T follicular helper cell (primary cell): ENCODE results near the gene AGO3.
A peak's percentile ranks its signal among the peaks of the same experiment; 100 is the strongest.
"Not testable (repeated sequence)": the region's sequence is repeated elsewhere in the genome, so short reads cannot be mapped to it uniquely, and the experiment has no call there.

Source experiments
- DNase-seq: peaks from one replicate; pipeline ENCODE4 v3.0.0-alpha.2; 2020; ENCODE audit warnings: low read depth

Gene AGO3

GRCh38 chr1:35925741-35926140, 5.2 kb upstream of the AGO3 start:
- no peak for DNase-seq

GRCh38 chr1:35927472-35927871, 3.4 kb upstream of the AGO3 start:
- no peak for DNase-seq

- DNase-seq: peak; percentile 17
These were observed 944 bp upstream of the AGO3 start for GRCh38 chr1:35929730-35930592.

GRCh38 chr1:35931446-35932157, 697 bp downstream of the AGO3 start:
- DNase-seq: no peak

GRCh38 chr1:35932158-35932636, 1.3 kb downstream of the AGO3 start:
- no peak for DNase-seq

- DNase-seq: no peak
These were observed 2.0 kb downstream of the AGO3 start for GRCh38 chr1:35932941-35933340.

GRCh38 chr1:35935442-35936388, 4.8 kb downstream of the AGO3 start:
- DNase-seq: no peak

GRCh38 chr1:35936838-35937237, 5.9 kb downstream of the AGO3 start:
- DNase-seq: no peak

GRCh38 chr1:35939484-35939883, 8.6 kb downstream of the AGO3 start:
- DNase-seq: no peak

- DNase-seq: no peak
These were observed 14.4 kb downstream of the AGO3 start for GRCh38 chr1:35945327-35945726.

- no peak for DNase-seq
These were observed 16.6 kb downstream of the AGO3 start for GRCh38 chr1:35947547-35947946.

- no peak for DNase-seq
These were observed 27.7 kb downstream of the AGO3 start for GRCh38 chr1:35958558-35958957.

GRCh38 chr1:35959304-35959703, 28.4 kb downstream of the AGO3 start:
- DNase-seq: no peak

- DNase-seq: no peak
These were observed 32.0 kb downstream of the AGO3 start for GRCh38 chr1:35962952-35963351.

- not testable (repeated sequence) for DNase-seq
These were observed 33.4 kb downstream of the AGO3 start for GRCh38 chr1:35964277-35964676.

GRCh38 chr1:35968396-35968795, 37.5 kb downstream of the AGO3 start:
- DNase-seq: no peak

GRCh38 chr1:35971601-35972000, 40.7 kb downstream of the AGO3 start:
- DNase-seq: no peak

- DNase-seq: not testable (repeated sequence)
These were observed 41.7 kb downstream of the AGO3 start for GRCh38 chr1:35972631-35973030.

- DNase-seq: no peak
These were observed 49.2 kb downstream of the AGO3 start for GRCh38 chr1:35980090-35980489.

GRCh38 chr1:35988237-35988636, 57.3 kb downstream of the AGO3 start:
- no peak for DNase-seq

GRCh38 chr1:36006941-36007500, 76.1 kb downstream of the AGO3 start:
- DNase-seq: no peak

- no peak for DNase-seq
These were observed 76.8 kb downstream of the AGO3 start for GRCh38 chr1:36007741-36008140.
